Stimulated activated CD8-positive, alpha-beta memory T cell treated with anti-CD3 and anti-CD28 coated beads, Interleukin-15, amount 100 ng/mL, for 24 hours (primary cell): ENCODE results near the gene TRHDE.

Experiments
- DNase-seq: peaks from one replicate; pipeline ENCODE4 v3.0.0-alpha.2; 2020; ENCODE audit warnings: low read depth

The TRHDE gene

GRCh38 chr12:72323881-72324280 is 51.7 kb downstream of the TRHDE start:
- DNase-seq, result no peak

GRCh38 chr12:72330301-72330700 is 58.1 kb downstream of the TRHDE start:
- DNase-seq, result no peak

- DNase-seq, result no peak
These were observed 58.6 kb downstream of the TRHDE start for GRCh38 chr12:72330784-72331183.

GRCh38 chr12:72337382-72337781 is 65.2 kb downstream of the TRHDE start:
- no peak for DNase-seq

GRCh38 chr12:72337946-72338345 is 65.8 kb downstream of the TRHDE start:
- no peak for DNase-seq

GRCh38 chr12:72338437-72338836 is 66.3 kb downstream of the TRHDE start:
- DNase-seq, result no peak

- no peak for DNase-seq
These were observed 74.3 kb downstream of the TRHDE start for GRCh38 chr12:72346363-72346944.

- DNase-seq, result no peak
These were observed 77.3 kb downstream of the TRHDE start for GRCh38 chr12:72349491-72349890.

- DNase-seq, result no peak
These were observed 87.2 kb downstream of the TRHDE start for GRCh38 chr12:72359416-72359815.

- DNase-seq, result no peak
These were observed 93.0 kb downstream of the TRHDE start for GRCh38 chr12:72365151-72365550.

- DNase-seq, result no peak
These were observed 94.1 kb downstream of the TRHDE start for GRCh38 chr12:72366255-72366654.

GRCh38 chr12:72368298-72368697 is 96.1 kb downstream of the TRHDE start:
- DNase-seq, result no peak

GRCh38 chr12:72368719-72369422 is 96.7 kb downstream of the TRHDE start:
- no peak for DNase-seq

- no peak for DNase-seq
These were observed 97.3 kb downstream of the TRHDE start for GRCh38 chr12:72369423-72369959.

GRCh38 chr12:72380441-72380840 is 108.3 kb downstream of the TRHDE start:
- no peak for DNase-seq

GRCh38 chr12:72388322-72388721 is 116.2 kb downstream of the TRHDE start:
- DNase-seq, result no peak

GRCh38 chr12:72390146-72390545 is 118.0 kb downstream of the TRHDE start:
- no peak for DNase-seq

GRCh38 chr12:72406111-72406510 is 133.9 kb downstream of the TRHDE start:
- no peak for DNase-seq

GRCh38 chr12:72432037-72432604 is 160.0 kb downstream of the TRHDE start:
- no peak for DNase-seq

- DNase-seq, result no peak
These were observed 161.1 kb downstream of the TRHDE start for GRCh38 chr12:72433298-72433697.

GRCh38 chr12:72434999-72435398 is 162.8 kb downstream of the TRHDE start:
- no peak for DNase-seq

GRCh38 chr12:72442217-72442616 is 170.0 kb downstream of the TRHDE start:
- DNase-seq, result no peak

GRCh38 chr12:72444125-72444524 is 172.0 kb downstream of the TRHDE start:
- no peak for DNase-seq
